ENCODE measurements around the gene RTN4IP1. TPM values are rescaled to one million over a fixed set of nuclear protein-coding genes. Genes with fewer than 3 reads are reported as not detected.

RTN4IP1 gene
- total and polyA plus RNA-seq, 2 of the 13 experiments (the other 11 are each of a cell fraction or from before 2014, with no cell fraction given), result 5.5 to 17.2 TPM

DNA sequence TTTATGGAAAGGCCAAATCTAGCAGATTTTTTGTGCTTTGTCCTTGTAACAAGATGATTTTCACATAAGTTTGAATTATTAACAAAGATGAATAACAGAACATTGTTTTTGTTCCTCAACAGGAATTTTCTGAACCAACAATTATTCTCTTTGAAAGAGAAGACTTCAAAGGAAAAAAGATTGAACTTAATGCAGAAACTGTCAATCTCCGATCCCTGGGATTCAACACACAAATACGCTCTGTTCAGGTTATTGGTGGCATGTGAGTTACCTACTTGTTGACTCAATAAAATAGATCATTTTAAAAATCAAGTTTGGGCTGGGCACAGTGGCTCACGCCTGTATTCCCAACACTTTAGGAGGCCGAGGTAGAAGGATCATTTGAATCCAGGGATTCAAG lies 70.9 kb downstream of the RTN4IP1 start:
- H3K36me3 ChIP-seq (replicated peaks in 1 of 2; ENCODE audit: control insufficient read depth in 1 of 2, insufficient read depth in 2 of 2, low read length in 2 of 2), result peaks cover 7 to 28% of the 10 kb centered on the region in 2 experiments; a peak in 4 of 5 replicates
- peaks cover 37% of the 10 kb centered on the region for H3K4me1 ChIP-seq (ENCODE audit: insufficient read depth, low read length)
- no peak overlapping the region; the same call in 1 of the 2 replicates for H3K4me2 ChIP-seq (ENCODE audit: low read depth, low read length)
- peak overlapping the region; percentile 23; the same call in 1 of the 2 replicates for H3K9ac ChIP-seq (ENCODE audit: insufficient read depth, low read depth, low read length)
- H3K79me2 ChIP-seq (ENCODE audit: insufficient read depth, low read length), result no peaks in the 10 kb centered on the region
- H3K27ac ChIP-seq (ENCODE audit: extremely low read length, insufficient read depth, low read length), result peak overlapping the region; percentile 61
- H3K27me3 ChIP-seq (ENCODE audit: control insufficient read depth in 1 of 2, insufficient read depth in 2 of 2, low read length in 2 of 2), result no peaks in the 10 kb centered on the region
- no TSS peak for BruUV-seq (replicated peaks)
- no peaks in the 10 kb centered on the region for H3K9me3 ChIP-seq (ENCODE audit: low read length)
- ATAC-seq (peak; percentile 25; the same call in 1 of the 3 replicates), FAIRE-seq (peak; percentile 48), DNase-seq (ENCODE audit: low spot score) (peak; percentile 76)
- H2AFZ ChIP-seq (ENCODE audit: low read length), result no peak overlapping the region
- ChIA-PET POLR2A (no interaction called here), CTCF (ENCODE audit: low intra/inter-chr PET ratio, low total read pairs) (interaction anchor here (0.7 kb wide), 1 partner anchor 10 kb away, joined by 3 read pairs; no protein-coding TSS in a partner anchor)
- no peak overlapping the region for H3K4me3 ChIP-seq (replicated peaks in 1 of 3; ENCODE audit: insufficient read depth in 1 of 3, low read depth in 2 of 3, low read length in 3 of 3)
- WGBS (ENCODE audit: low lambda C conversion rate), result 78% methylated on average over 4 of the region's 4 CpGs
- no peaks in the 10 kb centered on the region for H4K20me1 ChIP-seq (ENCODE audit: insufficient read depth, low read length)
- intact Hi-C loops (cut with micrococcal nuclease; ENCODE audit: unreplicated experiment) (no loop called here), in situ Hi-C loops (cut with HindIII; ENCODE audit: extremely low pct_ligation_motif_present, low pct_unique_long_range_greater_than_20kb) (no loop called here)
- TF ChIP-seq ZNF713 (CRISPR knock-in tag; IDR thresholded peaks at IDR 0.05) (no peak), FOXA1 (IDR thresholded peaks at IDR 0.05) (no peak), FOXA1 (CRISPR knock-in tag; IDR thresholded peaks at IDR 0.05) (peak; percentile 32; the same call in 1 of the 2 replicates), CBX5 (CRISPR knock-in tag; IDR thresholded peaks at IDR 0.05; ENCODE audit: borderline replicate concordance) (no peak), TCF7 (IDR thresholded peaks at IDR 0.05; ENCODE audit: low read depth) (0 out of 2 replicates have a peak, but pooled peaks have one; percentile 57), ZNF33B (CRISPR knock-in tag; IDR thresholded peaks at IDR 0.05) (no peak), U2AF2 (IDR thresholded peaks at IDR 0.05; ENCODE audit: low read depth, low read length) (no peak), ZFP1 (CRISPR knock-in tag; IDR thresholded peaks at IDR 0.05) (no peak), ZNF20 (CRISPR knock-in tag; IDR thresholded peaks at IDR 0.05) (no peak), MBNL3 (CRISPR knock-in tag; conservative IDR thresholded peaks at IDR 0.05) (no peak), NR2F2 (IDR thresholded peaks at IDR 0.05; ENCODE audit: borderline replicate concordance, low read depth) (0 out of 2 replicates have a peak, but pooled peaks have one; percentile 8), ZNF703 (CRISPR knock-in tag; IDR thresholded peaks at IDR 0.05; ENCODE audit: borderline replicate concordance) (no peak), ZNF234 (CRISPR knock-in tag; conservative IDR thresholded peaks at IDR 0.05) (no peak), NFKBIZ (CRISPR knock-in tag; IDR thresholded peaks at IDR 0.05) (no peak), SMAD3 (CRISPR knock-in tag; IDR thresholded peaks at IDR 0.05) (no peak), ISL2 (CRISPR knock-in tag; IDR thresholded peaks at IDR 0.05) (no peak), SRSF9 (IDR thresholded peaks at IDR 0.05; ENCODE audit: borderline replicate concordance, insufficient read depth, low read depth, low read length, poor library complexity, severe bottlenecking) (no peak), ZNF773 (CRISPR knock-in tag; IDR thresholded peaks at IDR 0.05; ENCODE audit: borderline replicate concordance) (no peak)
- TF ChIP-seq, protein P1, sequence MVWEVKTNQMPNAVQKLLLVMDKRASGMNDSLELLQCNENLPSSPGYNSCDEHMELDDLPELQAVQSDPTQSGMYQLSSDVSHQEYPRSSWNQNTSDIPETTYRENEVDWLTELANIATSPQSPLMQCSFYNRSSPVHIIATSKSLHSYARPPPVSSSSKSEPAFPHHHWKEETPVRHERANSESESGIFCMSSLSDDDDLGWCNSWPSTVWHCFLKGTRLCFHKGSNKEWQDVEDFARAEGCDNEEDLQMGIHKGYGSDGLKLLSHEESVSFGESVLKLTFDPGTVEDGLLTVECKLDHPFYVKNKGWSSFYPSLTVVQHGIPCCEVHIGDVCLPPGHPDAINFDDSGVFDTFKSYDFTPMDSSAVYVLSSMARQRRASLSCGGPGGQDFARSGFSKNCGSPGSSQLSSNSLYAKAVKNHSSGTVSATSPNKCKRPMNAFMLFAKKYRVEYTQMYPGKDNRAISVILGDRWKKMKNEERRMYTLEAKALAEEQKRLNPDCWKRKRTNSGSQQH (CRISPR knock-in tag; IDR thresholded peaks at IDR 0.05; ENCODE audit: low read depth), result no peak
- TF ChIP-seq, protein P2, sequence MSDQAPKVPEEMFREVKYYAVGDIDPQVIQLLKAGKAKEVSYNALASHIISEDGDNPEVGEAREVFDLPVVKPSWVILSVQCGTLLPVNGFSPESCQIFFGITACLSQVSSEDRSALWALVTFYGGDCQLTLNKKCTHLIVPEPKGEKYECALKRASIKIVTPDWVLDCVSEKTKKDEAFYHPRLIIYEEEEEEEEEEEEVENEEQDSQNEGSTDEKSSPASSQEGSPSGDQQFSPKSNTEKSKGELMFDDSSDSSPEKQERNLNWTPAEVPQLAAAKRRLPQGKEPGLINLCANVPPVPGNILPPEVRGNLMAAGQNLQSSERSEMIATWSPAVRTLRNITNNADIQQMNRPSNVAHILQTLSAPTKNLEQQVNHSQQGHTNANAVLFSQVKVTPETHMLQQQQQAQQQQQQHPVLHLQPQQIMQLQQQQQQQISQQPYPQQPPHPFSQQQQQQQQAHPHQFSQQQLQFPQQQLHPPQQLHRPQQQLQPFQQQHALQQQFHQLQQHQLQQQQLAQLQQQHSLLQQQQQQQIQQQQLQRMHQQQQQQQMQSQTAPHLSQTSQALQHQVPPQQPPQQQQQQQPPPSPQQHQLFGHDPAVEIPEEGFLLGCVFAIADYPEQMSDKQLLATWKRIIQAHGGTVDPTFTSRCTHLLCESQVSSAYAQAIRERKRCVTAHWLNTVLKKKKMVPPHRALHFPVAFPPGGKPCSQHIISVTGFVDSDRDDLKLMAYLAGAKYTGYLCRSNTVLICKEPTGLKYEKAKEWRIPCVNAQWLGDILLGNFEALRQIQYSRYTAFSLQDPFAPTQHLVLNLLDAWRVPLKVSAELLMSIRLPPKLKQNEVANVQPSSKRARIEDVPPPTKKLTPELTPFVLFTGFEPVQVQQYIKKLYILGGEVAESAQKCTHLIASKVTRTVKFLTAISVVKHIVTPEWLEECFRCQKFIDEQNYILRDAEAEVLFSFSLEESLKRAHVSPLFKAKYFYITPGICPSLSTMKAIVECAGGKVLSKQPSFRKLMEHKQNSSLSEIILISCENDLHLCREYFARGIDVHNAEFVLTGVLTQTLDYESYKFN (CRISPR knock-in tag; conservative IDR thresholded peaks at IDR 0.05), result no peak
- TF ChIP-seq, protein P3, sequence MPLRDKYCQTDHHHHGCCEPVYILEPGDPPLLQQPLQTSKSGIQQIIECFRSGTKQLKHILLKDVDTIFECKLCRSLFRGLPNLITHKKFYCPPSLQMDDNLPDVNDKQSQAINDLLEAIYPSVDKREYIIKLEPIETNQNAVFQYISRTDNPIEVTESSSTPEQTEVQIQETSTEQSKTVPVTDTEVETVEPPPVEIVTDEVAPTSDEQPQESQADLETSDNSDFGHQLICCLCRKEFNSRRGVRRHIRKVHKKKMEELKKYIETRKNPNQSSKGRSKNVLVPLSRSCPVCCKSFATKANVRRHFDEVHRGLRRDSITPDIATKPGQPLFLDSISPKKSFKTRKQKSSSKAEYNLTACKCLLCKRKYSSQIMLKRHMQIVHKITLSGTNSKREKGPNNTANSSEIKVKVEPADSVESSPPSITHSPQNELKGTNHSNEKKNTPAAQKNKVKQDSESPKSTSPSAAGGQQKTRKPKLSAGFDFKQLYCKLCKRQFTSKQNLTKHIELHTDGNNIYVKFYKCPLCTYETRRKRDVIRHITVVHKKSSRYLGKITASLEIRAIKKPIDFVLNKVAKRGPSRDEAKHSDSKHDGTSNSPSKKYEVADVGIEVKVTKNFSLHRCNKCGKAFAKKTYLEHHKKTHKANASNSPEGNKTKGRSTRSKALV (CRISPR knock-in tag; IDR thresholded peaks at IDR 0.05), result no peak

All from HepG2 (cell line).